ENCODE measurements around the gene RPS14.
A peak's percentile ranks its signal among the peaks of the same experiment; 100 is the strongest.
"Not testable (repeated sequence)": the region's sequence is repeated elsewhere in the genome, so short reads cannot be mapped to it uniquely, and the experiment has no call there.

RPS14 gene

DNA sequence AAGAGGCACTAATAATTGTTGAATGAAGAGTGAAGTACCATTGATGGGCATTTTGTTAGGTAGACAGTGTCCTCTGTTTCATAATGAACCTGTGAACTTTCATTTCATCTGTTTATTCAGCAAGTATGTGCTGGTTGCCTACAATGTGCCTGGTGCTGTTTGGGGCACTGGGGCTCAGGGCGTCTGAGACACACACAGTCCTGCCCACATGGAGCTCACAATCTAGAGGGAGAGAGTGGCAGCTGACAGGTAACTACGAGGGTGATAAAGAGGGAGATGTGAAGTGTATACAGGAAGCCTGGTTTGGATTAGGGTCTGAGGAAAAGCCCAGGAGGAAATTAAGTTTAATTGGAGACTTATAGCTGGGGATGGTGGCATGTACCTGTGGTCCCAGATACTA is 29.9 kb upstream of the RPS14 start:
- no peak for DNase-seq

DNA sequence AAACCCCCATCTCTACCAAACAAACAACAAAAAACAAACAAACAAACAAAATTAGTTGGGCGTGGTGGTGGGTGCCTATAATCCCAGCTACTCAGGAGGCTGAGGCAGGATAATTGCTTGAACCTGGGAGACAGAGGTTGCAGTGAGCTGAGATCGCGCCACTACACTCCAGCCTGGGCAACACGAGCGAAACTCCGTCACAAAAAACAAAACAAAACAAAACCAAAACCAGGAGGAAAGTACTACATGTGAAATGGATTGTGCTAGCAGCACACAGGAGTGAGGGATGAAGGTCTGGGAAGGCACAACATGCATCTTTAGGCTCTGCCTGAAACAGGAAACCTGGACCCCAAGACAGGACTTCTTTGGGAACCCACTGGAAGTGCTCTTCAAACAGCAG is 27.0 kb upstream of the RPS14 start:
- not testable (repeated sequence) for DNase-seq

DNA sequence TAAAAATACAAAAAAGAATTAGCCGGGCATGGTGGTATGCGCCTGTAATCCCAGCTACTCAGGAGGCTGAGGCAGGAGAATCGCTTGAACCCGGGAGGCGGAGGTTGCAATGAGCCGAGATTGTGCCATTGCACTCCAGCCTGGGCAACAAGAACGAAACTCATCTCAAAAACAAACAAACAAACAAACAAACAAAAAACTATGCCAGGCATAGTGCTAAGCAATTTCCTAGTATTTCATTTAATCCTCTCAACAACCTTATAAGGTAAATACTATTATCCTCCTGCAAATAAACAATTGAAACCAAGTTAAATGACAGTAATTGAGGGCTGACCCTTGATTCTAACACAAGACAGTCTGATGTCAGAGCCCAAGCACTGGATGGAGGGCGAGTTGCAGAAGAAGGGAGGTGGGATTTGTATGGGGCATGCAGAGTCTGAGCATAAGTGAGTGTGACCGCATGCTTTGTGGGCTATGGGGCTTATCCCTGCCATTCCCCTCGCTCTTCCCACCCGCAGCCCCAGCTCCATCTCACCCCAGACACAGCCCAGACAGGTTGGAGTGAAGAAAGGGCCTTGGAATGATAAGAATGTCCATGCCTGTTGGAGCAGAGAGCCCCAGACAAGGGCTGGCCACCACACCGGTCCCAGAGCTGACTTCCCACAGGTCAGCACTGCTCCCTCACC is 24.3 kb upstream of the RPS14 start:
- DNase-seq, result no peak

DNA sequence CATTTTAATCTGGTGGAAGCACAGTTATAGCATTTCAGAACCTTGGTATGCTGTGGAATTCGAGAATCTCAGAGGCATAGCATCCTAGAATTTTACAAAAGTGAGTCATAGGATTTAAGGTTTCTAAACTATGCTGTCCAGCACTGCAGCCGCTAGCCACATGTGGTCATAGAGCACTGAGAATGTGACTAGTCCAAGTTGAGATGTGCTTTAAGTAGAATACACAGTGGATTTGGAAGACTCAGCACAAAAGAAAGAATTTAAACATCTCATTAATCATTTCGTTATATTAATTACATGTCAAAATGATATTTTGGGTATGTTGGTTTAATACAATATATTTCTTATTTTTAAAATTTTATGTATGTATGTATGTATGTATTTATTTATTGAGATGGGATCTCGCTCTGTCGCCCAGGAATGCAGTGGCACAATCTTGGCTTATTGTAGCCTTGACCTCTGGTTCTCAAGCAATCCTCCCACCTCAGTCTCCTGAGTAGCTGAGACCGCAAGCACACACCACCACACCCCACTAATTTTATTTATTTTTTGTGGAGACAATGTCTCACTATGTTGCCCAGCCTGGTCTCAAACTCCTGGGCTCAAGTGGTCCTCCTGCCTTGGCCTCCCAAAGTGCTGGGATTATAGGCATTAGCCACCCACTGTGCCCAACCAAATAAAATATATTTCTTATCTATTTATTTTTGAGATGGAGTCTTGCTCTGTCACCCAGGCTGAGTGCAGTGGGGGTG is 20.4 kb upstream of the RPS14 start:
- DNase-seq, result no peak

DNA sequence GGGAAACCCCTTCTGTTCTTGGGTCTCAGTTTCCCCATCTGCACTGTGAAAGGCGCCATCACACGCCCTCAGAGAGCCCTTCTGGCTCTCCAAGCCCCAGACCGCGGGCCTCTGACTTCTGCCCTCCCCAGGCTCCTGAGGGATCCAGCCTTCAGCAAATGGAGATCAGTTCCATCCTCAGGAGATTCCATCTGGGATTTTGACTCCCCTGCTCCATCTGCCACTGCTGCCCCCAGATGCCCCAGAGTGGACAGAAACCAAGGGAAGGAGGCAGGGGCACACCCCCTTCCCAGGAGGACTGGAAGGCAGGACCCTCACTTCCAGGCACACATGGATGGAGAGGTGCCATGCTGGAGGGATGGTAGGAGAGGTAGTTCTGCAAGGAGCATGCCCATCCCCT is 18.7 kb upstream of the RPS14 start:
- no peak for DNase-seq

DNA sequence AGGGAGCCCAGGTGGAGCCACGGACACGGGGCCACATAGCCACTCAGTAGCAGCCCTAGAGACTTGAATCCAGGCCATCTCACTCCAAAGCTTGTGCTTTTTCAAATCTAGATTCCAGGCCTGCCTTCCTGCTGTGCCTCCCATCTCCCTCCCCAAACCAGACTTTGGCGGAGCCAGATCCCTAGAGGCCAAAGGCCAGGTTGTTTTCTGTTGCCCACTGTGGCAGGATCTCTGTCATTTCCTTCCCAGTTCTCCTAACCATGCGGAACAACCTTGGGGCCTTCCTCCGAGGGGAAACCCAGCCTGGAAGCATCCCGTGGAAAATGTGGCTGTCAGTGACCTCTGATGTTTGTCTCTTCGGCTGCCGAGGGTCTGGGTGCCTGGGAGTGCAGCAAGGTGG is 16.4 kb upstream of the RPS14 start:
- no peak for DNase-seq

DNA sequence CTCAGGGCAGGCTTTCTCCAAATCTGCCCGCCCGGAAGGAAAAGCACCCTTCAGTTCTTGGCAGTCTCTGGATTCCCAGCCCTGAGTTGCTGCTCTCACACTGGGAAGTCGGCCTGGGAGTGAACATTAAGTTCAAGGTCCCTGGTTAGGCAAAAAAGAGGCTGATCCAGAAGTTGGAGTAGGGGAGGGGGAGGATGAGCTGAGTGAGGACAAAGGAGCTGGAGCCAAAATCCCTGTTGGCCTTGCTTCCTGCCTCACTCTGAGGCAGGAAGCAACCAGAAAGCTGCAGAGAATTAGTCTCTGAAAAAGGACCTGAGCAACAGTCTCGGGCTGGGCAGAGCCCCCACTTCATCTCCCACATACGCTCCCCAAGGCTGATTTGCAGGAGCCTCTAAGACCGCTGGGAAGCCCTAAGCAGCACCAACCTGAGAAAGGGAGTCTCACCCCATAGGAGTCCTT is 15.0 kb upstream of the RPS14 start:
- DNase-seq, result no peak

DNA sequence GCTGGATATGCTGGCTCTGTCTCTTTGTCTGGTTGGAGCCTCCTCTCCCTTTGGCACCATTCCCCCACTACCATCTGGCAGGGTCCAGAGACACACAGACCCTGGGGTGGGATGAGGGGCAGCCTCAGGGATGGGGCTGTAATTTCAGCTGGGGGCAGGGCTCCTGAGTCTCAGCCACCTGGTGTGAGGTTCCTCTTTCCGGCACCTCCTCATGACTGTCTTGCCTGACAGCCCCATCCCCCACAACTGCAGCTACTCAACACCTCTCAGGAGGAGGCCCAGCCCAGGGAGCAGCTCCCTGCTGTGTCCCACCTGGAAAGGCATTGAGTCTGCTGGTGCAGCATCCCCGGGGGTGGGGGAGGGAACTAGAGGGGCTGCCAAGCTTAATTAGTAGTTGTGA is 11.7 kb upstream of the RPS14 start:
- peak; percentile 1 for DNase-seq

DNA sequence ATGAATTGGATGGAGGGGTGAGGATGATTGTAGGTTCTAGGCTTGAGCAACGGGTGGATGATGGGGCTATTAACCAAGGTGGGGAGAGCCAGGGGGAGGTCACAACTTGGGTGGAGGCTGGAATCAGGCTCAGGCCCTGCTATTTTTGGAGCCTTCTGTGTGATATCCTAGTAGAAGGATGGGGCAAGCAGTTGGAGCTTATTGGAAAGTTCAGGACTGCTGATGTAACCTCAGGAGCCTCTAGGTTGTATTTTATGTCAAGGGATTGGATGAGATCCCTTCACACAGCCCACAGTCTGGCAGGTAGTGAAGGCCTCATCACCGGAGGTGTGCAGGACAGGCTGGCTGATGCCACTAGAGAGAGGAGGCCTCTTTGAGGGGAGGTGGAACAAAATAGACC is 11.2 kb upstream of the RPS14 start:
- no peak for DNase-seq

DNA sequence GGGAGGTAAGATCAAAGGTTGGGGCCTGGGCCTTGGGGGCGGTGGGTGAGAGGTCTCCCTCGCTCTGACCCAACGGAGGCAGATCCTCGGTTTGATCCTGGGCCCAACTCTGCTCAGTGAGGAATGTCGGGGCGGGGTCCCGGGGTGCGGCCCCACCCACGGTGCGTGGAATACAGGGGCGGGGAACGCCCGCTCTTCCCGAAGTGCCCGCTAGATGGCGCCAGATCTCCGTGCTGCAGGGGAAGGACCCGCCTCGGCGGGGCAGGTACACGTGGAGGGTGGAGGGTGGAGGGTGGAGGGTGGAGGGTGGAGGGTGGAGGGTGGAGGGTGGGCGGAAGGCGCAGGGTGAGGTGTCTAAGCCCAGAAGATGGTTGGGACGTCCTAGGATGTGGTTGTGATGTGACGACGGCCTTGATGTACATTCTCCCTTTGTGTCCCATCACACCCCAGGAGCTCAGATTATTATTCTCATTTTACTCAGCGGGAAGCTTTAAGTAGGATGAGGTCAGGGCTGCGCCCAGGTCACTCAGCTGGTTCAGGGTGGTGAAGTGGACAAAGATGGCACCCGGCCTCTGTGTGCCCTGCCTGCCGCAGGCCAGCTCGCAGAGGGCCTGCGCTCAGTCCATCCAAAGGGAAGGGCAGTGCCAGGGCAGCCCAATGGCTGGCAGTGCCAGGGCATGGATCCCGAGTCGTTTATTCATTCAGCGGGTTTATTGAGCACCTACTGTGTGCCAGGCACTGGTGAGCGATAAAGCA is 9.4 kb upstream of the RPS14 start:
- peak; percentile 15 for DNase-seq

DNA sequence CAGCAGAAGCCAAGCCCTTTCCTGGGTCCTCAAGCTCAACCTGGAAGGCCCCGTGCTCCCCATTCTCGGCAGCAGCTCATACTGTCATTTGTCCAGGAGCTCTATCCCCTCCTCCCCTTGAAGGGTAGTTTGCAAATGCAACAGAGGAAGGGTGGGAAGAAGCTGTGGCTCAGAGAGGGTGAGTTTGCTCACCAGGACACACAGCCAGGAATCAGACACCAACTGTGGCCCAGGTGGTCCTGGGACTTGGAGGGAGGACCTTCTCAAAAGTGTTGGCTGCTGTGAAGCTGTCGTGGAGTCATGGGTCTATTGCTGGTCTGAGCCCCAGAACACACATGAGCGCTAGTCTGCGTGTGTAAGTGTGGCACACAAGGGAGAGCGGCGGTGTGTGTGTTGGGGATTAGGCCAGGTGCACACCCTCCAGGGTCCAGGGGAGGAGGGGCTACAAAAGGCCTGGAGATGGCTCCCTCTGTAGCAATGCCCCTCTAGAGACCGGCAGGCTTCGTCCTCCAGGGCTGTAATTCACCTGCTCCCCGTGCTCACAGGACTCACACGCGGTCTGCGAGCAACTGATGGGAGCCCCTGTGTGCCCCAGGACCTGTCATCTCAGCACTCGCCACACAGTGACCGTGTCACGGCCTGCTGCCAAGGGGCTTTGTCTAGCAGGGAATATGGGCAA is 8.2 kb upstream of the RPS14 start:
- DNase-seq, result no peak

DNA sequence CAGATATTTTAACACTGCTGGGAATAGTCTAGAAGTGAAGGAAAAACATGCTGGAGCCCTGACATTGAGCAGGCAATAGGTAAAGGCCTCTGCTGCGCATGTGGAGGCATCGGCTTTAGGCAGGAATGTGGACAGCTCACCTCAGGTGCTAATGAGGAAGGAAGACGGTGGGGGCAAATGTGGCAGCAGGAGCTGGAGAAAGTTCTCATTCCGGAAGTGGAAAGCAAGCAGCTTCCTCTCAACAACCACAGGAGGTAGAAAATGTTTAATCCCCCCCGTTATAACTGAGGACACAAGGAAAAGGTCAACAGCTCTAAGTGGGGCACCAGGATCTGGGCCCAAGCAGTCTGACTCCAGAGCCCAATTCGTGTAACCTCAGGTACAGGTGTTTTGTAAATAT is 7.6 kb upstream of the RPS14 start:
- no peak for DNase-seq

DNA sequence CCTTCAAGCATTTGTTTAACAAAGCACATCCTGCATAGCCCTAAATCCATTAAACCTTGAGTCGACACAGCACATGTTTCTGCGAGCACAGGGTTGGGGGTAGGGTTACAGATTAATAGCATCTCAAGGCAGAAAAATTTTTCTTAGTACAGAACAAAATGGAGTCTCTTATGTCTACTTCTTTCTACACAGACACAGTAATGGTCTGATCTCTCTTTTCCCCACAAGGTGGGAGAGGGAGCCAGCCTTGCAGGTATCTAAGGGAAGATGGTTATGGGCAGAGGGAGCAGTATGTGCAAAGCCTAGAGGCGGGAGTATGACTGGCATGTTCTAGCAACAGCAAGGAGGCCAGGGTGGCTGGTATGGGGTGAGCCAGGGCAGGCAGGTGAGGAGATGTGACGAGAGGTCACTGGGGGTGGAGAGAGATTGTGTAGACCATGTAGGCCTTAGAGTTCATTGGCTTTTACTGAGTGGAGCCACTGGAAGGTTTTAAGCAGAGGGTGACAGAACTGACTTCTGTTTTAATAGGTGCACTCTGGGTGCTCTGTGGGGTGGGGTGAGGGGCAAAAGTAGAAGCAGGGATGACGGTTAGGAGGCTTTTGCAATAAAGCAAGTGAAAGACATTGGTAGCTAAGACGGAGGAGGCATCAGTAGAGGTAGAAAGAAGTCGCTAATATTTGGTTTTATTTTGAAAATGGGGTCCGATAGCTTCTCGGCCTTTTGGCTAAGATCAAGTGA is 5.1 kb upstream of the RPS14 start:
- no peak for DNase-seq

DNA sequence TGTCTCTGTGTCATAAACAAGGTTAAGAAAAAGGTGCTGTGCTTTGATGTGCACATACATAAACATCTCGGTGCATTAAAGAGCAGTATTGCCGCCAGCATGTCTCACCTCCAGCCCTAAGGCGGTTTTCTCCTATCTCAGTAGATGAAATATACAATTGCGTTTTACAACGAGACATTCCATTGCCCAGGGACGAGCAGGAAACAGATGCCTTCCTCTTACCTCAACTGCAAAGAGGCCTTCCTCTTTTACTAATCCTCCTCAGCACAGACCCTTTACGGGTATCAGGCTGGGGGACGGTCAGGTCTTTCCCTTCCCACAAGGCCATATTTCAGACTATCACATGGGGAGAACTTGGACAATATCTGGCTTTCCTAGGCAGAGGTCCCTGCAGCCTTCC is 4.5 kb upstream of the RPS14 start:
- DNase-seq, result not testable (repeated sequence)

DNA sequence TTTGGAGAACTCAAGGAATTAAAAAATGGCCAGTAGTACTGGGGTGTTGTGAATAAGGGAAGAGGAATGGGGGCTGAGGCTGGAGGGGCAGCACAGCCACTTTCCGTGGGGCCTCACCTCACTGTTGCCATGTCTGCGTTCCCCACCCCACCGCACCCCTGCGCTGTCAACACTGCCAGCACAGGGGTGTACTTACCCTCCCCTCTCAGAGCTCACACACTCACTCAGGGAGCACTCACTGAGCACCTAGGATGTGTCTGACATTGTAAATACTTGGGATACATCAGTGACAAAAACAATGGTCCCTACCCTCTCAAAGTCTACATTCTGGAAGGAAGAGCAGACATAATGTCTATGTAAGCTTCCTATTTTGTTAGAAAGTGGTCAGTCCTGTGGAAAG is 3.4 kb upstream of the RPS14 start:
- DNase-seq, result no peak

DNA sequence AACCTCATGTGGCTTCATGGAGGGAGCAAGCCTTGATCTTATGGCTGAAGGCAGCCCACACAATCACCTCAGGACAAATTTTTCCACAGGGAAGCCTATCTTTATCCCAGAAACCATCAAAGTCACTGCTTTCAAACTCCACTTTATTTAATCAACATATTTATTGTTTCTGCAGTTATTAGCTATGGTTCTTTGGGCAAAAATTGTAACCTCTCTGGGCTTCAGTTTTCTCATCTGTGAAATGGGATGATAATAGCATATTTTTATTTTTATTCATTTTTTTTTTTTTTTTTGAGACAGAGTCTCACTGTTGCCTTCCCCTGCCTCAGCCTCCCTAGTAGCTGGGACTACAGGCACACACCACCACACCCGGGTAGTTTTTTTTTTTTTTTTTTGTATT is 2.1 kb upstream of the RPS14 start:
- no peak for DNase-seq

DNA sequence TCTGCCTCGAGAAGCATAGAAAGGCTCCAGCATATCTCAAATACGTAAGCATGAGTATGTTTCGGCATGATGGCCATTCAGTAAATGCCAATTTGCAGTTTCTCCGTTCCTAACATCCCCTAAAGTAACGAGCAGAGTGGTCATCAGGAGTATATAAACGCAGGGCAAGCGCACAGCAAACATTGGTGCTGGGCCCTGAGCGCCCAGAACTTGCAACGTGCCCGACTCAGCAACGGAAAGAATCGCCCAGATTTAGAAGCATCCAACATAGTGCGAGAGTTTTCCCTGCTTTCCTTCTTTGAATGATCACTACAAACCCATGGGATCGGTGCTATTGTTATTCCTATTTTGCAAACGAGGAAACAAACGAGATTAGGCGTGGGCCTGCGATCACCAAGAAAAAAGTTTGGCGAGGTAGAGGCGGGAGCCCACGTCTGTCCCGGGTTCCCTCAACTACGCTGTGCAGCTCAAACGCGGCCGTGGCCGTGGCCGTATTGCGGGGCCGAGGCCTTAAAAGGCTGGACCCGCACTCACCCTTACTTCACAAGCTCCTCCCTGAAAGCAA is 505 bp downstream of the RPS14 start:
- DNase-seq, result no peak

DNA sequence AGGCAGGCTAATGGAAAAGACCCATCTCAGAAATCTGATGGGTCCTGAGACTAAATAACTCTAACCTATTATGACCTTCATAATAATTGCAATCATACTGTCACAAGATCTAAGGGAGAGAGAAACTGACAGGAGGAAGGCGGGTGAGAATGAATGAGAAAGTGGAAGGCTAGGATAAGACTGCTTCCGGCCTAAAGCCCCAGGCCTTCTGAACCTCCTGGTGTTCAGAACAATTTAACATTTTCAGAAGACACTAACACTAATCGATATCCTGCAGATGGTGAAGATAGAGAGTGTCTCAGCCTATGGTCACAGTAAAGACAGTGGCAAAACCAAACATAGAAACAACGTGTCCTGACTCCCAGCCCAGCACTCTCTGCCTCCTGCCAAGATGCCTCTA is 1.2 kb downstream of the RPS14 start:
- no peak for DNase-seq

DNA sequence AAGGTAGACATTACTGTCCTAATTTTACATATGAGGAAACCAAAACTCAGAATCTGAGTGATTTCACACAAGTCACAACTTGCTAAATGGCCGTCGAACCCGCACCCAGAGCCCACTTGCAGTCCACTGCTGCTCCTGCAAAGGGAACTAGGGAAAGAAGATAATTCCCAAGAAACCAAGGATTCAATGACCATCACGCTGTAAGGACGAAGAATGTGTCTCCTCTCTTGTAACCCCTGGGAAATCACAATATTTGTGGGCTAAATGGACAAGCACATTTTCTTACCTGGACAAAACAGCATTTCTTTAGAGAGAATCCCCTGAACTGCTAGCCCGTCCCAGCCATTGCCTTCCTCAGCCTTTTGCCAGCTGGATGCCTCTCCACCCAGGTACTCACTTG is 2.4 kb downstream of the RPS14 start:
- no peak for DNase-seq

DNA sequence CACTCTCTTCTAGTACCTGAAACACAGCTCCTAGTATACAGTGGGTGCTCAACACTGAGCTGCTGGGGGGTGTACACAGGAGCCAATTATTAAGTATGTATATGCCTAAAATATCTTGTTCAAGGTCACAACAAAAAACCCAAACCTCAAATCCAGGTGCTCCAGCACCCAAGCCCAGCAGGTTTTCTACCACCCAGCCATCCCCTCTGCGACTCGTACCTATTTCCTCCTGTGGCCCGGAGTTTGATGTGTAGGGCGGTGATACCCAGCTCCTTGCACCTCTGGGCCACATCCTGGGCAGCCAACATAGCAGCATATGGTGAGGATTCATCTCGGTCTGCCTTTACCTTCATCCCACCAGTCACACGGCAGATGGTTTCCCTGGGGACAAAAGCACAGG is 3.0 kb downstream of the RPS14 start:
- no peak for DNase-seq

DNA sequence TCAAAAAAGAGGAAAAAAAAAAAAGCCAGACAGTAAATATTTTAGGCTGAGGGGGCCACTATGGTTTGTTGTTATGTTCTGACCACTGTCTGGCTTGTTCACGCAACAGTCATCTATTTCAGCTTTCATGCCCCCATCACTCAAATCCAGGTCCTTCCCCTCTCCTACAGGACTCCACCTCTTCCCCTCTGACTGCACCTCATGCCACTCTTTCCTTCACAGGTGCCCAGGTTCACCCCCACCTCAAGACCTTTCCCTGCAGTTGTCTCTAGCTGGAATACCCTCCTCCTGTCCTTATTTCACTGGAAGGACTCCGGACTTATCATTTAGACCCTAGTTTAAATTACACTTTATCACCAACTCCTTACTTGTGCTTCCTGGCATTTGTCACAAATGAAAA is 3.5 kb downstream of the RPS14 start:
- DNase-seq, result no peak

DNA sequence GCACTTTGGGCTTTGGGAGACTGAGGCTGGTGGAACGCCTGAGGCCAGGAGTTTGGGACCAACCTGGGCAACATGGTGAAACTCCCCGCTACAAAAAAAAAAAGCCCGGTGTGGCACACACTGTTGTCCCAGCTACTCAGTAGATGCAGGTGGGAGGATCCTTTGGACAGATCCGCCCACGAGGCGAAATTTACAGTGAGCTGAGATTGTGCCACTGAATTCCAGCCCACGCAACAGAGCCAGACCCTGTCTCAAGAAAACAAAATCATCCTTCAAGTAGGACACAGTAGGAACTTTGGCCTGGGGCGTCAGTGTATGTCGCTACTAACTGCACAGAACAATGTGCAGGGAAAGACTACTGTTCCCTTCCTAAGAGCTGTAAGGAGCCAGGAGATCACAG is 4.8 kb downstream of the RPS14 start:
- no peak for DNase-seq

Measured in NCI-H1105 treated with DMSO at 0.1 percent for 48 hours (cell line).